Astrocyte (in vitro differentiated cells and primary cell): ENCODE data around the gene MANEA.

Experiments used
- CTCF ChIP-seq: IDR thresholded peaks from 2 replicates; pipeline ENCODE4 v1.5.1; 2011; ENCODE audit warnings: low read depth, mild to moderate bottlenecking, inconsistent platforms, low read length, moderate library complexity; ENCODE audit not compliant: insufficient read depth
- EZH2 ChIP-seq: IDR thresholded peaks from 2 replicates; pipeline ENCODE4 v1.6.1; 2012; ENCODE audit warnings: mild to moderate bottlenecking, low read length, inconsistent platforms; ENCODE audit not compliant: insufficient read depth

- TF ChIP-seq CTCF (no peak), EZH2 (no peak)
These were observed 47.6 kb upstream of the MANEA start for GRCh38 chr6:95529762-95530161.
